Activated CD8-positive, alpha-beta memory T cell treated with anti-CD3 and anti-CD28 coated beads, Interleukin-2, amount 50 U/mL, for 48 hours (primary cell): ENCODE measurements around the gene GRM4.

ENCODE experiments used
- DNase-seq: peaks from one replicate; pipeline ENCODE4 v3.0.0-alpha.2; 2020

The GRM4 gene

GRCh38 chr6:34106421-34106820 is 39.5 kb downstream of the GRM4 start:
- no peak for DNase-seq

- DNase-seq: no peak
Observed at GRCh38 chr6:34104628-34105027, 41.3 kb downstream of the GRM4 start.

GRCh38 chr6:34104186-34104585 is 41.7 kb downstream of the GRM4 start:
- no peak for DNase-seq

- DNase-seq: no peak
Observed at GRCh38 chr6:34103321-34103720, 42.6 kb downstream of the GRM4 start.

GRCh38 chr6:34102696-34103095 is 43.2 kb downstream of the GRM4 start:
- no peak for DNase-seq

GRCh38 chr6:34102099-34102656 is 43.7 kb downstream of the GRM4 start:
- no peak for DNase-seq

GRCh38 chr6:34100788-34101187 is 45.1 kb downstream of the GRM4 start:
- DNase-seq: no peak

- no peak for DNase-seq
Observed at GRCh38 chr6:34099878-34100277, 46.0 kb downstream of the GRM4 start.

GRCh38 chr6:34098045-34098936 is 47.6 kb downstream of the GRM4 start:
- DNase-seq: no peak

GRCh38 chr6:34096814-34097213 is 49.1 kb downstream of the GRM4 start:
- no peak for DNase-seq

GRCh38 chr6:34096193-34096592 is 49.7 kb downstream of the GRM4 start:
- no peak for DNase-seq

- no peak for DNase-seq
Observed at GRCh38 chr6:34095741-34096140, 50.1 kb downstream of the GRM4 start.

GRCh38 chr6:34095136-34095505 is 50.8 kb downstream of the GRM4 start:
- DNase-seq: no peak

GRCh38 chr6:34094474-34095135 is 51.3 kb downstream of the GRM4 start:
- DNase-seq: no peak

- DNase-seq: no peak
Observed at GRCh38 chr6:34093854-34094430, 51.9 kb downstream of the GRM4 start.

- no peak for DNase-seq
Observed at GRCh38 chr6:34093206-34093605, 52.7 kb downstream of the GRM4 start.

- DNase-seq: no peak
Observed at GRCh38 chr6:34092631-34093030, 53.3 kb downstream of the GRM4 start.

GRCh38 chr6:34090935-34091334 is 55.0 kb downstream of the GRM4 start:
- DNase-seq: no peak

GRCh38 chr6:34090529-34090928 is 55.4 kb downstream of the GRM4 start:
- DNase-seq: no peak

- DNase-seq: no peak
Observed at GRCh38 chr6:34086558-34086957, 59.3 kb downstream of the GRM4 start.

GRCh38 chr6:34085453-34086170 is 60.3 kb downstream of the GRM4 start:
- no peak for DNase-seq

GRCh38 chr6:34084591-34085290 is 61.1 kb downstream of the GRM4 start:
- no peak for DNase-seq
